ENCODE measurements around the gene VPS33A.
A peak's percentile ranks its signal among the peaks of the same experiment; 100 is the strongest.

The VPS33A gene

DNA sequence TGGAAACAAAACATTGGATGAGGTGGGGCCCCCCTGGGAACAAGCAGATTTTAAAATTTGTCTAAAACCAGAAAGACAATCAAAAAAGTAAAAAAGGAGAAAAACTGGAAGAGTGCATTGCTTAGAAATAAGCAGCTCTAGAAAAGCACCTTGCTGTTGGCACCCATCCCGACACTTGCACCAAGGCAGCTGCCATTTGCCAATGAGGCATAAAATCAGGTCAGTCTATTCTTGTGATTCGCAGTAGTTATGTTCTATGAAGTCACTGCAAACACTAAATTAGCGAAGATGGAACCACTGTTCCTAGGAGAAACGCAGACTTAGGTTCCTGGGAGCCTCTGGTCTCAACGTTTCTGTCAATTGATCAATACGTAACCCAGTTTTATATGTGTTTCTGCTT is 16.2 kb downstream of the VPS33A start:
- peak; percentile 4 for DNase-seq

DNA sequence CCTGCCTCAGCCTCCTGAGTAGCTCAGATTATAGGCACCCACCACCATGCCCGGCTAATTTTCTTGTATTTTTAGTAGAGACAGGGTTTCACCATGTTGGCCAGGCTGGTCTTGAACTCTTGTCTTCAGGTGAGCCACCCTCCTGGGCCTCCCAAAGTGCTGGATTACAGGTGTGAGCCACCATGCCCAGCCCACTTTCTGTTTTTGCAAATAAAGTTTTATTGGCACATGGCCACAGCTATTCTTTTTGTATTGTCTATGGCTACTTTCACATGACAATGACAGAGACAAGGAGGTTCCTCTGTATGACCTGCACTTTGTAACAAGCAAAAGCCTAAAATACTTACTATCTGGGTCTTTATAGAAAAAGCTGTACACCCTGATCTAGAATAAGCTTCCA is 20.7 kb downstream of the VPS33A start:
- no peak for DNase-seq

DNA sequence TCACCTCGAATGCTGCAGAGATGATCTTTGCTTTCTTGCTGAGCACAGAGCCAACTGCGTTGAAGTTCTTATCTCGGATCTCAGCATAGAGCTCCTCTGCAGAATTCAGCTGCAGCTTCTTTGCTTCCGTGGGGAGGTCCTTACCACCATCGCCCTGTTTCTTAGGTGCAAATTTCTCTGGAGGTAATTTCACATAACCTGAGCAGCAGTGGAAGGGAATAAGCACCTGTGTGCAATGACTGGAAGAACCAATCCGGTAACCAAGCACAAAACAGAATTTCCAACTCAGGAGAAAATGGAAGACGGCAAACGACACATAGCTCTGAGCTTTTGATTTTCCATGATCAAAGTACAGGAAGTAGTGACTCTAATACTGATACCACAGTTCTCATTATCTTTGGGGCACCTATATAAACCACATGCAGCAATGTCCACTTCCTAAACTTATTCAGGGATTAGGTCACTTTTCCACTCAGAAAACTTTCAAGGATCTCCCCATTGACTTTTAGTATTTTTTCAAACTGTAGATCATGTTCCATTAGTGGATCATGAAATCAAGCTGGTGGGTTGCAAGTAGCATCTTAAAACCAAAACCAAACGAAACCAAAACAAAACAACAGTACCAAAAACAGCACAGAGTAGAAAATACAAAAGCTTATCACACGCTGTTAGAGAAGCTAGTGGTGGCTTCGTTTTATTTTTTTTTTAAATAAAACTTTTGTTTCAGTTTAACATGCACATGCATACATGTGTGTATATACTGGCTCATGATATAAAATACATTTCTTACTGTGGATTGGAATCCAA is 21.5 kb downstream of the VPS33A start:
- DNase-seq: no peak

DNA sequence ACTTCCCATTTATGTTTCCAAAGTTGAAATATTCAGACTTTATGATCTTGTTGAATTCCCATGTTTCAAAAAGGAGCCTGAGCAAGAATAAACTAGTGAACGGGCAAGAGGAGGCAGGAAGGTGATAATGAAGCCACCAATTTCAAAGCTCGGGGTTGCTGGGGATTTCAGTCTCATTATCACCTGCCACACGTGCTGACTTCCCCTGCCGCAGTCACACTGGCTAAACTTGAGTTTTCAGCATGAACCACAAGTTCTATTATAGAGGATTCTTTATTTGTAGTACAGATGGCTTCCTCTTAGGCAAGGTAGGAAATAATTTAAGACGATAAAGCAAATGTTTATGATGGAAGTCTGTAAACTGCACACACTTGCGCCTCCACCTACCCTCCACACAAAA is 22.3 kb downstream of the VPS33A start:
- no peak for DNase-seq

DNA sequence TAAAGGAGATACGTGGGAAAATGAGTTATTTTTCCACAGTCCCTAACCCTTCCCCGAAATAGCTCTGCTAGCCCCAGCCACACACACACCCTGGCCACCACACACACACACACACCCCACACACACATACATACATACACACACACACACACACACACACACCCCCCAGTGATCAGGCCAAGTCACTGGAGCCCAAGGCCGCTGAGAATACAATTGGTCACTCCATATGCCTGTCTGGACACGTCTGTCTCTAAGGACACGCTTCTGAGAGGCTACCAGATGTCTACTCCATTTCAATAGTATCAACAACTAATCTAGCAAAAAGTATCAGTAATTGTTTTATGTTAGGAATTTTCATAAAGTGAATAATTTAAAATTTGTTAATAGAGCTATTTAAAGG is 27.4 kb downstream of the VPS33A start:
- no peak for DNase-seq

DNA sequence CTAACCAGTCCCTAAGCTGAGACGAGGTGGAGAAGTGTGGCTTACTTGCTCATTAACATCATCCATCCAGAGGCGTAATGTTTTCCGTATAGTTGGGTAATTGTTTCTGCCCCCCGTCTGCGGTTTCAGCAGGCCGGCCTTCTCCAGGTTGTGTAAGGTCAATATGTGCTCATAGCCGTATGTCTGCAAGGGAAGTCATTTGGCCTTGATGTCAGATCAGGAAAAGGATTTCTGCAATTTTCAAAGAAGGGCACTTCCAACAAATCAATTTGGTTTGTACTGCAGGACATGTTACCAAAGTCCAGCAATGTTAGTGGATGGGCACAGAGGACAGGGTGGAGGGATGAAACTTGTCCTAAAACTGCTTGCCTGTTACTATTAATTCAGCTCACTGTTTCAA is 30.6 kb downstream of the VPS33A start:
- no peak for DNase-seq

DNA sequence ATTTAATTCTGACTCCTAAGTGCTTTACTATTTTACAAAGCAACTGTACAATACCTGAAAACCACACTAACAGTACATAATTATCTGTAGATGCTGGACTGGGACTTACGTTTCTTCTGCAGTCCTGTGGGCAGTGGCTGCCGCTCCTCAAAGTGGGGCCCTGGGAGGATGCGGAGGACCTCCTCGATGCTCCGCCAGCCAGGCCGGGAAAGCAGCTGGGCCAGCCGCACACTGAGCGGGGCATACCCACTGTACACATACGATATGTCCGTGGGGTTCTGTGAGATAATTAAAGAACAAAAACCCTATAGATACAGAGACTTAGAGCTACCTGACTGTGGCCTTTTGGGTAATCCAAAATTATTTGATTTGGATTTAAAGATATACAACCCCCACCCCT is 33.6 kb downstream of the VPS33A start:
- no peak for DNase-seq

DNA sequence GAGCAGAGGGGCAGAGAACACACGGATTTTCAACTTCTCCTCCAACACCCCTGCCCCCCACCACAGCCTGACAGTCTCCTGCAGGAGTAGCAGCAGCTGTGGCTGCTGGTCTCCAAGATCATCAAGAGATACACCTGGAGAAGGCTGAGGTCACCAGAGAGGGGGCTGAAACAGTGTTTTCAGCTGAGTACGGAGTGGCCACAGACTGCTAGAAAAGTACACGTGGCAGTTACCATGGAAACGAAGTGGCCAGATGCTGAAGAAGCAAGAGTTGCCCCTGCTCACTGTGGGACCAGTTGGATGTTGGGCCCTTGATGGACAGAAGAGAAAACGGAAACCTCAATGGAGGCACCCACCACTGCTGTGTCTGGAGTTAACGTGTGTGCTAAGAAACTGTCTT is 35.5 kb downstream of the VPS33A start:
- DNase-seq: no peak

DNA sequence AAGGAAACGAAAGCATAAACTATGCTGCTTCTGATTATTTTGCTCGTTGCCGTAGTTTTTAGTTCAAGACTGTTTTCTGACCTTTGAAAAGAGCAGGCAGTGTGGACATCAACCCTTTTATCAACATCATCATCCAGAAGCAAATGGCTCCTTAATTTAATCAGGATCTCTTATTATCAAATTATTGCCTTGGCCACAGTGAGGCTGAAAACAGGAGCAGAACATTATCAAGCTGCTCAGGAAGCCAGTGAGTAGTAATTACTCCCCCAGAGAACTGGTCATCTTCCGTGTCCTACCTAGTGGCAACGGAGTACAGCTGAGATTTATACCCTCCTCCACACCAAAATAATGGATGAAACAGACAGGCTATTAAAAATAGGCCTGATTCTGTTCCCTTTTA is 38.2 kb downstream of the VPS33A start:
- DNase-seq: no peak

DNA sequence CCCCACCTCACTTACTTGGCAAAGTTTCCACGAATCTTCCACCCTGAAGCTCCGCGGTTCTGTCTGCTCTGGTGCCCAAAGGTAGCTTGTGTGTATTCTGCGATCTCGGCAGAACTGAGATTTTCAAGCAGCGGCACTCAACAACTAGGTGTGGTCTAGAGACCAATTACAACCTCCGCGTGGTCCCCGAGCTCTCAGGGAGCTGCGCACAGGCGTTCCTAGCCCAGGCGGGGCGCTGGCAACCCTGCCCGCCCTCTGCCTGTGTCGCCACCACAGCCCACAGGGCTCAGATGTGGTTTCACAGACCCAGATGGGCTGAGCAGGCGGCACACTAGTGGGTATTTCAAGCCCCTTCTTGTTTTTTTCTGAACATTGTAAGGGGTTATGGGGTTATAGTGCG is 39.0 kb downstream of the VPS33A start:
- no peak for DNase-seq

DNA sequence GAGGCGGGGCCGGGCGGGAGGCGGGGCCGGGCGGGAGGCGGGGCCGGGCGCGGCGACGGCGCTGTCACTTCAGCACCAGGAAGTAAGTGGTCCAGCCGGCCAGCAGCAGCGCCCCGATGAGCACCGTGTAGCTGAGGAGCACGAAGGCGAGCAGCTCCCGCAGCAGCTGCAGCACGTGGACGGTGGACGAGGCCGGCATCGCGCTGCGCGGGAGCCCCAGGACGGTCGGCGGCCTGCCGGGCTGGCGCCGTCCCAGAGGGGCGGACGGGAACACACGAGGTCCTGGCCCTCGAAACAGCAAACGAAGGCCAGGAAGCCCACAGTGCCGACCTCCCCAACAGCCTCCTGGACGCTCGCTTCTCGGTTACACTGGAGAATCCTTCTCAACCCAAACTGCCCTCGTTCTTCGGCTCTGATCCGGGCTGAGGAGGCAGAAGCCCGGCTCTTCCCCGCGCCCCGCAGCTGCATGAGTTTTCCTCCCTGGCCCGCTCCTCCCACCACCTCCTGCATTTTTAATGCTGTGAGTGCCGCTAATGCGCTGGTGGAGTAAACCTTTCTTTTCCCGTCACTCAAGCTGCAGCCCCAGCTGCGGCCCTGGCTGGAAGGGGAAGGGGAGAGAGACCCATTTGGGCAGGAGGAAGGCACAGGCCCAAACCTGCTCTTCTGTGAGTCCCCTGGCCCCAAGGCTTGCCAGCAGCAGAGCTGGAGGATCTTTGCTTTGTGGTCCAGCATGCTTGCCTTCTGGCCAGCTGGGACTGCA is 39.7 kb downstream of the VPS33A start:
- no peak for DNase-seq

DNA sequence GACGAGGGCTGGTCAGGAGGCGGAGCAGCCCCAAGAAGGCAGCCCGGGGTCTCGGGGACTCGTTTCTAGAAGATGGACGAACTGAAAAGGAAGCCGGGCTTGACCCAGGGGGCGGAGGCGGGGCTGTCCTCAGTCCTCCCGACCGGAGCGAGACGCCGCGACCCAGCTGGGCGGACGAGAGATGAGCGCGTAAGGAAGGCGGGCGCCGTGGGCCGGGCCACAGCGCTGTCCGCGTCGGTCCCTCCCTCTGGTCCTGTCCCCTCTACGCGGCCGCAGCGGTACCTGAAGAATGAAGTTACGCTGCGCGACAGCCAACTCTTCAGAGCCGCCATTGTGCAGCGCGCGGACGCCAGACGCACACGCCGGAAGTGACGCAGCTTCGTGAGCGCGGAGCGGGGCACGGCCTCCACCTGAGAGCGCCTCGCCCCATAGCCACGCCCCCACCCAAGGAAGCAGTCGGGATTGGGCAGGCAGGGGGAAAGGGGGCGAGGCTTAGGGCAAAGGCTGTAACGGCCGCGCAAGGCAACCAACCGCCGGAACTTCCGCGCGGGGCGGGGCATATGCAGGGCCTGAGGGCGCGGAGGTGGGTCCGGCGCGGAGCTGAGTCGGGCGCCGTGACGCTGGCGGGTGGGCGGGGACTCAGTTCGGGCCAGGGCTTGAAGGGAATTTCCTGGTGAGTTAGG is 40.5 kb downstream of the VPS33A start, which contains the start of gene DIABLO:
Gene DIABLO, minus strand, starts transcription at position 370 of the 683 bp plus-strand sequence. Its CDS starts 38 bp downstream, at position 332.
- DNase-seq: peak; percentile 99

DNA sequence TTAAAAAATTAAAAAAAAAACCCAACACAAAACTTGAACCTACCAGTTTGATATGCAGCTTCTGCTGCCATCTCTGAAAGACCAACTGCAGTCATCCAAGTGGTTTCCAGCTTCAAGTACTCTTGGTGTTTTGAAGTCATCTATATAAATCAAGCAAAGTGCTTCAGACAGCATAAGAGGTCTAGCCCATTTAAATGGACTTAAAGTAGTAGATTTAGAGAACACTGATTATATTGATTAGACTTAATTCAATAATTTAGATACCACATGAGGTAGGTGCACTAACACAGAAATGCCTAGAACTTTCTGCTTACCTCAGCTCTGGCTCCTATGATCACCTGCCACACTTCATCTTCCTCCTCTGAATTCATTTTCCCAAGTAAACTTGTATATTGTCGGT is 49.8 kb downstream of the VPS33A start:
- DNase-seq: no peak

DNA sequence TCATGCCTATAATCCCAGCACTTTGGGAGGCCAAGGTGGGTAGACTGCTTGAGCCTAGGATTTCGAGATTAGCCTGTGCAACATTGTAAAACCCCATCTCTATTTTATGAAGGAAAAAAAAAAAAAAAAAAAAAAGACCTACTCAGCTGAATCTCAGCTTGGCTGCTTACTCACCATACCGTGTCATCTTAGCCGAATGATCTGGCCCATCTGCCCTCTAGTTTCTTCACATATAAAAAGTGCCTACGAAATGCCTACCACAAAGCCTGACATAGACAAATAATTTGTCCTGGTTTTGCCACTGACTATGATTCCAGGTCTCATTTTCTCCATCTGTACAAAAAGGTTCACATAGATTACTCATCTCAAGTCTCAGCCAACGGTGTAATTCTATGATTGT is 50.5 kb downstream of the VPS33A start:
- DNase-seq: no peak

DNA sequence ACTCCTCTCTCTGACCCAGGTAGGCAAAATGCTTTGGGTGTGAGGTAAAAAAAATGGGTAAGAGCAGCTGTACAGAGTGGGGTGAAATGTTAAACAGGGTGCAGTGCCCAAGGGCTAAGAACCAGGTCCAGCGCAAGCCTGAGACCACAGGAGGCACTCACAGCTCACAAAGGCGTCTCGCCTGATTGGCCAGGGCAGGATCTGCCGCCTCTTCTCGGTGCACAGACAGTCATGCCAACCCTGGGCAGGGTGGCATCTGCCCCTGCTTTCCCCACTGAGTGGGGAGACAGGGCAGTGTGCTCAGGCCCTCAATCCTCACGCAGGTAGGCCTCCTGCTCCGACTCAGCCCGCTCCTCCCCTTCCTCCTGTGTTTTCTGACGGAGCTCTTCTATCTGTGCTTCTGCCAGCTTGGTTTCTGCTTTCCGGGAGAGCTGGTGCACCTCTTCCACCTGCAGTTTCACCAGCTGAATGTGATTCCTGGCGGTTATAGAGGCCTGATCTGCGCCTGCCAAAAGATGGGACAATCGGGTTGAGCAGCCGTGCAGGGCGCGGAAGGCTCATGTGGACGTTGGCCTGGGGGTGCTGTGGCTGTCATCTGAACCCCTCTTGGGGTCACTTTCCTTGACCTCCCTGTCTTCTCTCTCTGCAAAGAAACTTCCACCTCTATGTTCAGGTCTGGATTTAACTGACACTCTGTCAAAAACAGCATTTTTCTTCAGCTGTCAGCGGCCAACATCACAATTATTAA is 58.0 kb downstream of the VPS33A start:
- DNase-seq: no peak

DNA sequence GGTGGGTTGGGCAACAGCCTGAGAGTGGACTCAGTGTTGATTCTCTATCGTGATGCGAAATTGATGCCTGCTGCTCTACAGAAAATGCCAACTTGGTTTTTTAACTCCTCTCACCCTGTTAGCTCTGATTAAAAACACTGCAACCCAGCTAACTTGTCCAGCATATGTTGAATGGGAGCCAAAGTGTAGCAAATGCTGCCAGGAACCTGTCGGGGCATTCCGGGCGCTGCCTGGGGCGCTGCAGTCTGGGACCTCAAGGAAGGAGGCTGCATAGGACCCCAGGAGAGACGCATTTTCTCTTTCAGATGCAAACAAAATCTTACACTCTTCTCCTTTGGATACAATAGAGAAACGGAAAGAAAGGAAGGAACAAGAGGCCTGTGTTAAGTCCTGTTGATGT is 58.9 kb downstream of the VPS33A start:
- no peak for DNase-seq

DNA sequence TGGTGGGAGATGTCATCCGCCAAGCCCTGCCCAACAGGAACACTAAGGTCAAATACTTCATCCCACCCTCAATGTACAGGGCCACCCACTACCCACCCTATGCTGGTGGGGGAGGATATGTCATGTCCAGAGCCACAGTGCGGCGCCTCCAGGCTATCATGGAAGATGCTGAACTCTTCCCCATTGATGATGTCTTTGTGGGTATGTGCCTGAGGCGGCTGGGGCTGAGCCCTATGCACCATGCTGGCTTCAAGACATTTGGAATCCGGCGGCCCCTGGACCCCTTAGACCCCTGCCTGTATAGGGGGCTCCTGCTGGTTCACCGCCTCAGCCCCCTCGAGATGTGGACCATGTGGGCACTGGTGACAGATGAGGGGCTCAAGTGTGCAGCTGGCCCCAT is 59.3 kb downstream of the VPS33A start:
- no peak for DNase-seq

DNA sequence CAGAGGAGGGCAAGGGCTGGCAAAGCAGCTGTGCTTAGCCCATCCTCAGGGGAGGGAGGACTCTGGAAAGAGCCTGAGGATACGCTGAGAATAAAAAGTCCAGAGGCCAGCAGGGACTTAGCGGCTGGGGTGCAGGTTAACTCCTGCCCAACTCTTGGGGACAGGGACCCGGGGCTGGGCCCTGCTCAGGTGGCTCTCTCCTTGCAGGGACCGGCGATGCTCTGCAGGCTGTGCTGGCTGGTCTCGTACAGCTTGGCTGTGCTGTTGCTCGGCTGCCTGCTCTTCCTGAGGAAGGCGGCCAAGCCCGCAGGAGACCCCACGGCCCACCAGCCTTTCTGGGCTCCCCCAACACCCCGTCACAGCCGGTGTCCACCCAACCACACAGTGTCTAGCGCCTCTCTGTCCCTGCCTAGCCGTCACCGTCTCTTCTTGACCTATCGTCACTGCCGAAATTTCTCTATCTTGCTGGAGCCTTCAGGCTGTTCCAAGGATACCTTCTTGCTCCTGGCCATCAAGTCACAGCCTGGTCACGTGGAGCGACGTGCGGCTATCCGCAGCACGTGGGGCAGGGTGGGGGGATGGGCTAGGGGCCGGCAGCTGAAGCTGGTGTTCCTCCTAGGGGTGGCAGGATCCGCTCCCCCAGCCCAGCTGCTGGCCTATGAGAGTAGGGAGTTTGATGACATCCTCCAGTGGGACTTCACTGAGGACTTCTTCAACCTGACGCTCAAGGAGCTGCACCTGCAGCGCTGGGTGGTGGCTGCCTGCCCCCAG is 60.0 kb downstream of the VPS33A start:
- no peak for DNase-seq

DNA sequence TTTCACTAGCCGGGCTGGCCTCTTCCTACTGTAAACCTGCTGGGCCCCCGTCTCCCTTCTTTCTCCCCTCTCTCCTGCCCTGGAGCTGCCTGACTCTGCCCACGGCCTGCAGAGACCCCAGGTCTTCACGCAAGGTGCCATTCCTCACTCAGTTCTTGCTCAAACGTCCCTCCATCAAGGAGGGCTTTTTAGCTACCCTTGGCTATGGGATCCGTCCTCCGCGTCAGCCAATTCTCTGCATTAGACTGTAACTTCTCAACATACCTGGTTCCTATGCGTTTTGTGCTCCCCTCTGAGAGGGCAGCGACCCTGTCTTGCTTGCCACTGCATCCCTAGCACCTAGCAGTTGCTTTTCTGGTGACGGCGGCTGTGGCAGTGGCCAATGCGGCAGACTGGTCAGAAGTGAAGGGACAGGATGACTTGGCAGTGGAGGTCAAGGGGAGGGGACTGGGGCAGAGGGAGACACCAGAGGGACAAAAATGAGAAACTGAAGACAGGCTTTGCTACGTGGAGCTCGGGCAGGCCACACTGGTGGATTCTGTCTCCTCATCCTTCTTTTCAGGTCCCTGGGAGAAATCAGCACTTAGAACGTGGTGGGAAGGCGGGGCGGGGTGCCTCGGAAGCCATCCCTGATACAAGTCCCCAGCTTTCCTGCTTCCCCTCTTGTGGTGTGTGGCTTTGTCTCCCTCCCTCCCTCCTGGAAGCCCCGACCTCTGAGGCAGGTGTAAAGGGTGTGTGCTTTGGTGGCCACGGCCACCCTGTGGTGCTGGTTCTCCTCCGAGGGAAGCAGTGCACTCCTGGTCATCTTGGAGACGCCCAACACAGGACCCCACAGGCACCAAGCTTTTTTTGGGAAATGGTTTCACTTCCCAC is 61.0 kb downstream of the VPS33A start:
- no peak for DNase-seq

DNA sequence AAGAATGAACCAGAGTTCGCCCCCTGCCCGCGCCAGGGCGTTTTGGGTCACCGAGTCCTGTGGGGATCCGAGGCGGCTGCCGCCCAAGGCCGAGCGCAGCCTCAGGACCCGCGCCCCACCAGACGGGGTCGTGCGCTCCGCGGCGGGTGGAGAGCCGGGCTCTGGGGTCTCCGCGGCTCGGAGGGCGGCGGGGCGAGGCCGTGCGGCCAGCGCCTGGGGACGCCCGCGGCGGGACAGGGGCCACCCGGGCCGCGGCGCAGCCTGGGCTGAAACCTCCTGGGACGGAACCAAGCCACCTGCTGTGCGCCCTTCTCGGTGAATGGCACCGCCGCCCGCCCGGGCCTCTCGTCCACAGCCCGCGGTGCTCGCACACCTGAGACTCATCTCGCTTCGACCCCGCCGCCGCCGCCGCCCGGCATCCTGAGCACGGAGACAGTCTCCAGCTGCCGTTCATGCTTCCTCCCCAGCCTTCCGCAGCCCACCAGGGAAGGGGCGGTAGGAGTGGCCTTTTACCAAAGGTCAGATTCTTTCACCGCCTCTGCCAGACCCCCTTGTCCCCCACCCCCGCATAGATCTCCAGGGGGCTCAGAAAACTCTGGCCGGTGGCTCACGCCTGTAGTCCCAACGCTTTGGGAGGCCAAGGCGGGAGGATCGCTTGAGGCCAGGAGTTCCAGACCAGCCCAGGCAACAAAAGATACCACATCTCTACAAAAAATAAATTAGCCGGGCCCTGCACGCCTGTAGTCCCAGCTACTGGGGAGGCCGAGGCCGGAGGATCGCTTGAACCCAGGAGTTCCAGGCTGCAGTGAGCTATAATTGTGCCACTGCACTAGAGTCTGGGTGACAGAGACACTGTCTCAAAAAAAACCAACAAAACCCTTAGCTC is 61.9 kb downstream of the VPS33A start:
- DNase-seq: no peak
